NCI-H345 treated with DMSO at 0.1 percent for 48 hours (cell line): ENCODE measurements around the gene GALNT1.
"Not testable (repeated sequence)": the region's sequence is repeated elsewhere in the genome, so short reads cannot be mapped to it uniquely, and the experiment has no call there.

Source experiments
- DNase-seq: peaks from one replicate; lab custom pipeline; 2025; ENCODE audit not compliant: unreplicated experiment; lab: John Stamatoyannopoulos, UW

The GALNT1 gene

GRCh38 chr18:35581546-35581897 lies at the start of gene GALNT1:
Gene GALNT1, plus strand, starts transcription at chr18:35581740. Its CDS starts 72,923 bp downstream, at chr18:35654663.
- DNase-seq = no peak

DNA sequence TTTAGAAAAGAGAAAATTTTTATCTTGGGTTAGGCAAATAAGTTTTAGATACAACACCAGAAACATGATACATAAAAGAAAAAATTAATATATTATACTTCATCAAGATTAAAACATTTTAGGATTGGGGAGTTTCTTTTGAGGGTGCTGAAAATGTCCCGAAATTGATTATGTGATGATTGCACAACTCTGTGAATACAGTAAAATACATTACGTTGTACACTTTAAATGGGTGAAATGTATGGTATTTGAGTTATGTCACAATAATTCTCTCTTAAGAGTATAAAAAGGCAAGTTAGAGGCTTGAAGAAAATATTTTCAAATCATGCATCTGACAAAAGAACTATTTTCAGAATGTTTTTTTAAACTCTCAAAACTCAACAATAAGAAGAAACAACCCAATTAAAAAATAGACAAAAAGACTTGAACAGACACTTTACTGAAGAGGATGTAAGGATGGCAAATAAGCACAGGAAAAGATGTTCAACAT lies 47.6 kb upstream of the GALNT1 start:
- DNase-seq = no peak

- DNase-seq = no peak
Observed at GRCh38 chr18:35535297-35535696, 46.2 kb upstream of the GALNT1 start.

GRCh38 chr18:35542356-35542755 lies 39.2 kb upstream of the GALNT1 start:
- DNase-seq = no peak

DNA sequence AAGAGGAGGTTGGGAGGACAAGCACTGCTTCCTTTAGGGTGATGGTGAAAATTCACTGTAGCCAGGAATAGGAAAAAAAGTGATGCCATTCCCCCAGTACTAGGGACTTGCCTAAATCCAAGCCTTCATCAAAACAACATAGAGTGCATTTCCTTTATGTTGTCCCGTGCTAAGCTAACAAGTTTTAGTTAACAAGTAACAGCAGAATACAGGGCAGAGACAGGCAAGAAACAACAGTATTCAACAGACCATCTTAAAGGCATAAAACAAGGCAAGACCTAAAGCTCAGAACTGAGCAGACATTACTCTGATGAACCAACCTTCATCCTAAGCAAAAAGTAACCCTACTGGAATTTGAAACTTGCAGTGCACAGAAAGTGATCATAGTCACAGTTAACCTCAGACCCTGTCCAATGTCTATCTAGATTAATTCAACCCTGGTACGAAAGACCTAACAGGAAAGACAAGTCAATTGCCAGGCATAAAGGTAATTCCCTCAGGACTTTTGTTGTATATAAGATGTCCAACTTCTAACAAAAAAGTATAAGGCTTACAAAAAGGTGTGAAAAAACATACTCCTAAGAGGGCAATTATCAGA lies 34.4 kb upstream of the GALNT1 start:
- no peak for DNase-seq

DNA sequence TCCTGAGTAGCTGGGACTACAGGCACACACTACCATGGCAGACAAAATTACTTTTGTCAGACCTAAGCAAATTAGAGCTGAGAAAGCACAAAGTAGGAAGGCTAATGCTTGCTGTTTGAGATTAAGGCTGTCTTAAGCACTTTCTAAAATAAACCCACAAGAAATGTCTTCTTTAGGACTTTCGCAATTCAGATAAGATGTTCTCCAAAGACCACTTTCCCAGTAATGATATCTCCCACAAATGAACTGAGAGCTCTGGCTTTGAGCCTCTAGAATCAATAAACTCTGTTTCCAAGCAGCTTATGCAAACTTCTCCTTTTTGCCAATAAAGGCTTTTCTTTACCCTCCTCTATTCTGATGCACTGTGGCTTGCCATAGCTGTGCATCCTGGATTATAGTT lies 32.0 kb upstream of the GALNT1 start:
- DNase-seq = no peak

DNA sequence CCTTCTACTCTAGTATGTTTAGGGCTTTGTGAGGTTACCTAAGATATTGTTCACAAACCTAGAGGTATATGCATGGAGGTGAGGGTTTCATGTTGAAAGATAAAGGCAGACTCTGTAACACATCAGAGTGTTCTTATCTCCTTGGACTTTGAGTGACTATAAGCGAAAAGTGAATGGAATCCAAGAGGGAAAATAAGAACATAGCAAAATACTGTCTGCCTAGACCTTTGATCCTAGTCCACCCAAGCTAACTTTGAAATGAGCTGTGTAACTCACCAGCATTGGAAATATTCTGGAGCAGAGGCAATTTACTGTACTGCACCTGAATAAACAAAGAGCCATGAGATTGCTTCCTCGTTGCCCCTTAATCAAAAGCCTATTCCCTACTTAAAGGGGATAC lies 28.2 kb upstream of the GALNT1 start:
- DNase-seq = no peak

DNA sequence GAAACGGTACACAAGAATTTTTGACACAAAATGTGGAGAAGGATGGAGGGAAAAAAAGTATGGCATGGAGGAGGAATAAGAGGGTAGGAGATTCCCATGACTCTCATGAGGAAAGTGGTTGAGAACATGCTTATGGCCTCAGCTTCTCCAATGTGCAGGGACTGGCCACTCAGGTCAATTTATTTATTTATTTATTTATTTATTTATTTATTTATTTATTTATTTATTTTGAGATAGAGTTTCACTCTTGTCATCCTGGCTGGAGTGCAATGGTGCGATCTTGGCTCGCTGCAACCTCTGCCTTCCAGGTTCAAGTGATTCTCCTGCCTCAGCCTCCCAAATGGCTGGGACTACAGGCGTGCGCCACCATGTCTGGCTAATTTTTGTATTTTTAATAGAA lies 26.0 kb upstream of the GALNT1 start:
- DNase-seq = not testable (repeated sequence)

GRCh38 chr18:35559867-35560266 lies 21.7 kb upstream of the GALNT1 start:
- DNase-seq = no peak

GRCh38 chr18:35564795-35565453 lies 16.6 kb upstream of the GALNT1 start:
- no peak for DNase-seq

- DNase-seq = no peak
Observed at GRCh38 chr18:35566019-35566418, 15.5 kb upstream of the GALNT1 start.

GRCh38 chr18:35570182-35570581 lies 11.4 kb upstream of the GALNT1 start:
- DNase-seq = no peak

DNA sequence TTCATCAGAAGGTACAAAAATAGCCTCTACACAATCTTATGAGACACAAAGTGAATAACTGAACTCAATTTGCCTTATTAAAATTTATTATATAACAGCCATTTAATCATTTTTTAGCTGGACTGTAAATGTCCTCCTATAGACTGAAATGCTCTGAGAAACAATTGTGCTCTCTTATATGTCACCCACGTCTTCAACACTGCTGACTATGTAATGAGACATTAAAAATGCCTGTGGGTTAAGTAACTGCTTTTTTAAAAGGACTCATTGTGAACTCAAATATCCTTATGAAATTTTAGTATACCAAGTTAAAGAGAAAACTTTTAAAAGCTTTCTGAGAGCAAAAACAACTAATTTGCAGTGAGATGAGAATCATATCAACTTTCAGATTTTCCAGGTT lies 10.4 kb upstream of the GALNT1 start:
- DNase-seq = no peak

DNA sequence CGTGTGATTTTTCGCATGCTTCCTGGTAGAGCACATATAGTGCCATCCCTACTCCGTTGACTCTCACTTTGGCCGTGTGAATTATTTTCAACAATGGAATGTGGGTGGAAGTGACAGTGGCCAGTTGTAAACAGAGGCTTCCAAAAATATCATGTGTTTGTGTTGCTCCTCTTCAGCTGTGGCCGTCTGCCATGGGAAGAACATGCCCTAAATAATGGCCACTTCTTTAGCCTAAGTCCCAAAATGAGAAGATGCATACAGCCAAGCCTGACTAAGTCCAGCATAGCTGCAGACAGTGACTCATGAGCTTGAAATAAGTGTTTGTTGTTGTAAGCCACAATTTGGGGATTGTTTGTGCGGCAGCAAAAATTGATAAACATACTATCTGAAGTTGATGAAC lies 8.9 kb upstream of the GALNT1 start:
- no peak for DNase-seq

DNA sequence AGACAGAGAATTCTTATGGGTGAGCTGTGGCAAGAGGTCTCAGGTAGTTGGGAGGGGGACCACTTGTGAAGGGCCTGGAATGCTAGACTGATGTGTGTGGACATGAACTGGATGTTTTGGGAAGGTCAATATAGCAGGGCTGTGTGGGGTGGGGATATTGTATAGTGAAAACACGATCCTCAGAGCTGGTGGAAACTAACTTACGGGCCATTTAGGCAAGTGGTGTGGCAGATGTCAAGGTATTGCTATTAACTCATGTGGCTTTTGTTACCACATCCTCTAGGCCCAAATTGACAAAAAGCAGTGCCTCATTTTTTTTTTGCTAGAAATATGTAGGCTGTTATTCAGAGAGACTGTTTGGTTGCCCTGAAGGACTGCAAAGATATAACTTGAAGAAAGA lies 8.0 kb upstream of the GALNT1 start:
- no peak for DNase-seq

GRCh38 chr18:35576240-35576845 lies 5.2 kb upstream of the GALNT1 start:
- DNase-seq = not testable (repeated sequence)

GRCh38 chr18:35577045-35577848 lies 4.3 kb upstream of the GALNT1 start:
- no peak for DNase-seq

DNA sequence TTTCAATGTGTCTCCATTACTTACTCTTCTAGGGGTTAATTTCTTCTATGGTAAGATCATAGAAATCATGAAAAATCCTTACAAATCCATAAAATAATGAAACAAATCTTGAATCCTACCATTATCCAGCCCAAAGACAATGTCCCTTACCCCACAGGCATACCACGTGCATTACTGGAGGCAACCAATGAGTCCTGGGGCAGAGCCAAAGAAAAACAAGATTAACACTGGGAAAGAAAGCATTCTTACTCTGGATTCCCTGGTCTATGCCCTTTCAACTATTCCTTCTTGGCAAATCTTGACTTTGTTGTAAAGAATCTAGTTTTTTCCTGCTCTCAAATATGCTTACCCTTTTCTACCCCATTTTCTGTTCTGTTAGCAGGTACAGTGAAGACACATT lies 3.1 kb upstream of the GALNT1 start:
- DNase-seq = no peak

GRCh38 chr18:35578936-35579335 lies 2.6 kb upstream of the GALNT1 start:
- DNase-seq = no peak

GRCh38 chr18:35580701-35581539 lies 620 bp upstream of the GALNT1 start:
- peak; percentile 8 for DNase-seq
